GM12801 (cell line): Measurements from ENCODE around the gene CEP43.

ENCODE experiments used
- CTCF ChIP-seq: IDR thresholded peaks from one replicate; pipeline ENCODE4 v1.5.1; 2011; ENCODE audit warnings: control low read depth; ENCODE audit not compliant: insufficient read length; ENCODE audit errors: extremely low read depth

CEP43 gene

GRCh38 chr6:167045828-167046580, 46.8 kb downstream of the CEP43 start:
- TF ChIP-seq CTCF, result no peak

- TF ChIP-seq CTCF, result no peak
Measured at GRCh38 chr6:167046861-167047495, 47.8 kb downstream of the CEP43 start.

- no peak for TF ChIP-seq CTCF
Measured at GRCh38 chr6:167047554-167047953, 48.4 kb downstream of the CEP43 start.
